HL-60 (cell line): ENCODE results near the gene SNTG2.

Experiments
- GABPA ChIP-seq: IDR thresholded peaks from 2 replicates; pipeline ENCODE4 v1.6.1; 2012; ENCODE audit warnings: low read depth
- POLR2AphosphoS5 ChIP-seq: IDR thresholded peaks from 2 replicates; pipeline ENCODE4 v1.6.1; 2012; ENCODE audit warnings: low read depth
- SPI1 ChIP-seq: IDR thresholded peaks from 2 replicates; pipeline ENCODE4 v1.6.1; 2012; ENCODE audit warnings: low read depth, mild to moderate bottlenecking, borderline replicate concordance
- TF ChIP-seq, protein P1 (sequence below): IDR thresholded peaks from 2 replicates; pipeline ENCODE4 v1.6.1; 2012; ENCODE audit warnings: low read depth; ENCODE audit not compliant: insufficient replicate concordance
- TF ChIP-seq, protein P2 (sequence below): IDR thresholded peaks from one replicate; pipeline ENCODE4 v1.5.1; 2011; ENCODE audit warnings: low read length, control low read depth, inconsistent platforms; ENCODE audit not compliant: insufficient read depth

DNA sequence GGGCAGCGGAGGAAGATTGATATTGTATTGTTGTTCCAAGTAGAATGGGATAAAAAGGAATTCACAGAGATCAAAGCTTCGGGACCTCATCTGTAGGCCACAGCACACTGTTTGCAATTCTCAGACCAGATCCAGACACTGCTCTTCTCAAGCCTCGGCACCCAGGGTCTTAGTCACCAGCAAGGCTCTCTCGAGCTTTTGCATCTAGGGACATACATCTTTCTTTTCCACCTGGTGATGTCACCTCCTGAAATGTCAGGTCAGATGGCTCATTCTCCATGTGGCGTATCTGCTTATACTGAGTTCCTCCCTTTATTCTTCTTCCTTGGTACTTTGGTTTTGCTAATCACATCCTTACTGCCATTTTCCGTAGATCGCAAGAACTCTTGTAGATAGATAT is 42.9 kb upstream of the SNTG2 start:
- no peak for TF ChIP-seq GABPA
- TF ChIP-seq, protein P1, sequence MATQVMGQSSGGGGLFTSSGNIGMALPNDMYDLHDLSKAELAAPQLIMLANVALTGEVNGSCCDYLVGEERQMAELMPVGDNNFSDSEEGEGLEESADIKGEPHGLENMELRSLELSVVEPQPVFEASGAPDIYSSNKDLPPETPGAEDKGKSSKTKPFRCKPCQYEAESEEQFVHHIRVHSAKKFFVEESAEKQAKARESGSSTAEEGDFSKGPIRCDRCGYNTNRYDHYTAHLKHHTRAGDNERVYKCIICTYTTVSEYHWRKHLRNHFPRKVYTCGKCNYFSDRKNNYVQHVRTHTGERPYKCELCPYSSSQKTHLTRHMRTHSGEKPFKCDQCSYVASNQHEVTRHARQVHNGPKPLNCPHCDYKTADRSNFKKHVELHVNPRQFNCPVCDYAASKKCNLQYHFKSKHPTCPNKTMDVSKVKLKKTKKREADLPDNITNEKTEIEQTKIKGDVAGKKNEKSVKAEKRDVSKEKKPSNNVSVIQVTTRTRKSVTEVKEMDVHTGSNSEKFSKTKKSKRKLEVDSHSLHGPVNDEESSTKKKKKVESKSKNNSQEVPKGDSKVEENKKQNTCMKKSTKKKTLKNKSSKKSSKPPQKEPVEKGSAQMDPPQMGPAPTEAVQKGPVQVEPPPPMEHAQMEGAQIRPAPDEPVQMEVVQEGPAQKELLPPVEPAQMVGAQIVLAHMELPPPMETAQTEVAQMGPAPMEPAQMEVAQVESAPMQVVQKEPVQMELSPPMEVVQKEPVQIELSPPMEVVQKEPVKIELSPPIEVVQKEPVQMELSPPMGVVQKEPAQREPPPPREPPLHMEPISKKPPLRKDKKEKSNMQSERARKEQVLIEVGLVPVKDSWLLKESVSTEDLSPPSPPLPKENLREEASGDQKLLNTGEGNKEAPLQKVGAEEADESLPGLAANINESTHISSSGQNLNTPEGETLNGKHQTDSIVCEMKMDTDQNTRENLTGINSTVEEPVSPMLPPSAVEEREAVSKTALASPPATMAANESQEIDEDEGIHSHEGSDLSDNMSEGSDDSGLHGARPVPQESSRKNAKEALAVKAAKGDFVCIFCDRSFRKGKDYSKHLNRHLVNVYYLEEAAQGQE, result no peak
- TF ChIP-seq, protein P2, sequence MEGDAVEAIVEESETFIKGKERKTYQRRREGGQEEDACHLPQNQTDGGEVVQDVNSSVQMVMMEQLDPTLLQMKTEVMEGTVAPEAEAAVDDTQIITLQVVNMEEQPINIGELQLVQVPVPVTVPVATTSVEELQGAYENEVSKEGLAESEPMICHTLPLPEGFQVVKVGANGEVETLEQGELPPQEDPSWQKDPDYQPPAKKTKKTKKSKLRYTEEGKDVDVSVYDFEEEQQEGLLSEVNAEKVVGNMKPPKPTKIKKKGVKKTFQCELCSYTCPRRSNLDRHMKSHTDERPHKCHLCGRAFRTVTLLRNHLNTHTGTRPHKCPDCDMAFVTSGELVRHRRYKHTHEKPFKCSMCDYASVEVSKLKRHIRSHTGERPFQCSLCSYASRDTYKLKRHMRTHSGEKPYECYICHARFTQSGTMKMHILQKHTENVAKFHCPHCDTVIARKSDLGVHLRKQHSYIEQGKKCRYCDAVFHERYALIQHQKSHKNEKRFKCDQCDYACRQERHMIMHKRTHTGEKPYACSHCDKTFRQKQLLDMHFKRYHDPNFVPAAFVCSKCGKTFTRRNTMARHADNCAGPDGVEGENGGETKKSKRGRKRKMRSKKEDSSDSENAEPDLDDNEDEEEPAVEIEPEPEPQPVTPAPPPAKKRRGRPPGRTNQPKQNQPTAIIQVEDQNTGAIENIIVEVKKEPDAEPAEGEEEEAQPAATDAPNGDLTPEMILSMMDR, result no peak
- no peak for TF ChIP-seq POLR2AphosphoS5
- no peak for TF ChIP-seq SPI1
